Stimulated activated CD8-positive, alpha-beta memory T cell treated with anti-CD3 and anti-CD28 coated beads, Interleukin-7, amount 100 ng/mL, for 4 hours (primary cell): ENCODE measurements around the gene KLHL21.

Experiments
- DNase-seq, 2 donors: peaks; one replicate each; pipeline ENCODE4 v3.0.0-alpha.2; 2020; ENCODE audit warnings: low read depth in 2 of 2

KLHL21 gene

DNA sequence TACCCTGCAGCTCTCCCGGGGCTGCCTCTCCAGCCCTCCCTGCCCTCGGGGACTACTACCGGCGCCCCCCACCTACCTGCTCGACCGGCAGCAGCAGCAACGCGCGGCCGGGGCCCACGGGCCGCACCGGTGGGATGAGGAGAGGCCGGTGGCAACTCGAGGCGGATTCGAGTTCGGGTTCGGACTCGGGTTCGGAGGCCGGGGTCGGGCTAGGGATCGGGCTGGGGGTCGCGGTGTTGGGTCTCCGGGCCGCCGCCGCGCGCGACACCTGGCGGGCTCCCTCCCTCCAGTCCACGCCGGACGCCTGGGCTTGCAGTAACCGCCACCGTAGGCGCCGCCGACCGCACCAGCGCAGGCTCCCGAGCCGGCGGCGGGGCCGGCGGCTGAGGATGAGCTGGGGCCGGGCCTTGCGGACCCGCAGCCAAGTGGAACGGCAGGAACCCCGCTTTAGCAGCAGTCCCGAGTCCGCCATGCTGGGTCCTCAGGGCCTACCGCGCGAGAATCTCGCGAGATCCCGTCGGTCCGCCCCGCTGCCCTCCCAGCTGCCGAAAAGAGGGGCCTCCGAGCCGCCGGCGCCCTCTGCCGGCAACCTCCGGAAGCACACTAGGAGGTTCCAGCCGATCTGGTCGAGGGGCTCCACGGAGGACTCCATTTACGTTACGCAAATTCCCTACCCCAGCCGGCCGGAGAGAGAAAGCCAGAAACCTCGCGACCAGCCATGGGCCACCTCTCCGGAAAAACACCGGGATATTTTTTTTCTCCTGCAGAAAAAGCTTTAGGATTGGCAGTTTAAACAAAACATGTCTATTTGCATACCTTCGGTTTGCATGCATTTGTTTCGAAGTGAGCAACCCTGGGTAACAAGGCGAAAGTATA is 48.4 kb downstream of the KLHL21 start, which contains the start of gene NOL9:
TSS of gene NOL9 (minus strand) at position 483 of the 876 bp plus-strand sequence. CDS start at position 472, 11 bp downstream.
- DNase-seq, result peak; percentile 86 to 93

DNA sequence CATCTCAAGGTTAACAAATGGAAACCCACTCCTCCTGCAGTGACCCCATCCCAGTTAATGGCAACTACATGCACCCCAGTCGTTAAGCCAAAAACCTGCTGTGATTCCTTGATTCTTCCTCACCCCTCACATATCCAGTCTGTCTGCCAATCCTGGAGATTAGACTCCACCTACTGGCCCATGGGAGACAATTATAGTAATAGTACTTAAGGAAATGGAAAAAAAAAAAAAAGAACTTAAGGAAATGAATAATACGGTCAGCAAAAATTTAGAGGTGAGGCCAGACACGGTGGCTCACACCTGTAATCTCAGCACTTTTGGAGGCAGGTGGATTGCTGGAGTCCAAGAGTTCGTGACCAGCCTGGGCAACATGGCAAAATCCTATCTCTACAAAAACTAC is 55.4 kb downstream of the KLHL21 start:
- no peak for DNase-seq

DNA sequence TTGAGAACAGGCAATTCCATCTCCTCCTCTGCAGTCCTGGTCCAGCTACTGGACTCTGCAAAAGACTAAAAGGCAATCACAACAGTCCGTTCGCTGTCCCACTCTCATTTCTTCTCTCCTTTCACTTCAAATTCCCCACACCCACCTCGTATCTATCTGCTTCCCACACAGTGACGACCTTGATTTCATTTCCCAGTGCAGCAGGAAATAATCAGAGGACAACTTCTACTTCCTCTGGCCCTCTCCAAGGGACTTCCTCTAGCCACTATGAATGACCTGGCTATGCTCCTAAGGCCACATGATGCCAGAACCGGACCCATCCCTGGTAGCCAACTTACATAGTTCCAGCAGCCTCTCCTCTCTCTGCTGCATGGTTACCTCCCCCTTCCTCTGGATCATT is 56.3 kb downstream of the KLHL21 start:
- DNase-seq, result no peak

DNA sequence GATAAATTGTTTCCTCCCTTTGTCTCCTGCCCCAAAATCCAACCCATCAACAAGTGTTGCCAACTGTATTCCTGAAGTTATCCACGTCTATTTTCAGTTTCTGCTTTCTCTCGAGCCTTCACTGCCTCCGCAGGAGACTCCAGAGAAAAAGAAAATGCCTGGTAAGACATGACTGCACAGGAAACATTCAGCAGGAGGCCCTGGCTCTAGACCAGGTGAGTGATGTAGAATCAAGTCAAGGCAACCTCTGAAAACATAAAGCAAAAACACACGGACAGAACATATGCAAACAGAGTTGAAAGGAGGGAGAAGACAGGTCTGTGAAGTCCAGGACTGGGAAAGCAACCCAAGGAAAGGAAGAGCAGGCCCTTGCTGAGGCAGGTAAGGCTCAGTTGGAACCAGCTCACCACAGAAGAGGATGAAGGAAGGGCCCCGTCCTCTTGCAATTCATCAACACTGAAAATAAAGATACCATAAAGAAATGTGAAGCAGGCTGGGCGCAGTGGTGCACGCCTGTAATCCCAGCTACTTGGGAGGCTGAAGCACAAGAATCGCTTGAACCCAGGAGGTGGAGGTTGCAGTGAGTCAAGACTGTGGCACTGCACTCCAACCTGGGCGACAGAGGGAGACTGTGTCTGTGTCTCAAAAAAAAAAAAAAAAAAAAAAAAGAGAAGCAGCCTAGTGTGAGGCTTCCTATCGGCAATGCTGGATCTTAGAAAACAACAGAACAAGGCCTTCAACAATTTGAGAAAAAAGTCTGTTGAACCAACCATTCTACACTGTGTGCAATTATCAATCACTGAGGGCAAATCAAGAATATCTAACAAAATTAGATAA is 57.2 kb downstream of the KLHL21 start:
- no peak for DNase-seq

DNA sequence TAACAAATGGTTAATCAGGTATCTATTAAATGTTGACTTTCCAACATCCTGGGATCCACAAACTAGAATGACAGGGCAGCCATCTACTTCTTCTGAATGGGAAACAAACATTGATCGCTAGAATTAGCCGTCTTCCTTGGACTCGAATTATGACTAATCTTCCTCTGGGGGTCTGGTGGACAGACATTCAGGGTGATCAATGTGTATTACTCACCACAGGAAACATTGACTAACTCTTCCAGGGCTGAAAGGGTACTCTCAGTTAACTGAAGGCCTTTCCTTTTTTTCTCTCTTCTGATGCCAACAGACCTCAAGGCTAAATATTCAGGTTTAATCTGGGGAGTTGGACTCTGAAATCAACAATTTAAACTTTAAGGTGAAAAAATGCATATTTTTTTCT is 57.8 kb downstream of the KLHL21 start:
- no peak for DNase-seq
